Stomach (tissue), 4 donors: ENCODE results near the gene SOWAHA.

Experiments
- CTCF ChIP-seq, 7 experiments: fragments of 450-650 bp in 4 of 7; fragments of 200-600 bp in 3 of 7; sonication (generic) in 3 of 7; IDR thresholded peaks; one replicate each; pipeline ENCODE4 v1.5.1; 2016 to 2019; ENCODE audit warnings: antibody characterized with exemption in 7 of 7, control low read depth in 2 of 7, mild to moderate bottlenecking in 1 of 7
- EP300 ChIP-seq: sonication (generic); formaldehyde crosslinking; IDR thresholded peaks from one replicate; pipeline ENCODE4 v1.6.1; 2017; ENCODE audit warnings: antibody characterized with exemption
- POLR2A ChIP-seq, 4 donors: fragments of 450-650 bp; IDR thresholded peaks; one replicate each; pipeline ENCODE4 v1.6.1; 2016; ENCODE audit warnings: antibody characterized with exemption in 4 of 4, control low read depth in 2 of 4, mild to moderate bottlenecking in 1 of 4, moderate library complexity in 1 of 4
- POLR2AphosphoS5 ChIP-seq, 3 donors: sonication (generic); formaldehyde crosslinking; IDR thresholded peaks; one replicate each; pipeline ENCODE4 v1.6.1; 2016; ENCODE audit warnings: antibody characterized with exemption in 3 of 3

- TF ChIP-seq CTCF (IDR thresholded peaks at IDR 0.05), result no peak
- no peak for TF ChIP-seq EP300
- TF ChIP-seq POLR2AphosphoS5 (IDR thresholded peaks at IDR 0.05), result no peak
- no peak for TF ChIP-seq POLR2A (IDR thresholded peaks at IDR 0.05)
Observed at GRCh38 chr5:132828846-132829494, 15.9 kb downstream of the SOWAHA start.
